CD4-positive, alpha-beta T cell treated with Interferon gamma for 1 hour (primary cell): ENCODE results near the gene URB1.
"Not testable (repeated sequence)": the region's sequence is repeated elsewhere in the genome, so short reads cannot be mapped to it uniquely, and the experiment has no call there.

Source experiments
- DNase-seq: peaks from one replicate; pipeline ENCODE4 v3.0.0-alpha.2; 2020

URB1 gene

GRCh38 chr21:32281531-32281930, 111.3 kb downstream of the URB1 start:
- DNase-seq = no peak

- no peak for DNase-seq
These were observed 113.5 kb downstream of the URB1 start for GRCh38 chr21:32279377-32279680.

GRCh38 chr21:32278518-32279376, 114.1 kb downstream of the URB1 start, which contains the start of gene MIS18A:
Gene MIS18A, minus strand, starts transcription at chr21:32279049. Its CDS starts 35 bp downstream, at chr21:32279014.
- peak; percentile 96 for DNase-seq

DNA sequence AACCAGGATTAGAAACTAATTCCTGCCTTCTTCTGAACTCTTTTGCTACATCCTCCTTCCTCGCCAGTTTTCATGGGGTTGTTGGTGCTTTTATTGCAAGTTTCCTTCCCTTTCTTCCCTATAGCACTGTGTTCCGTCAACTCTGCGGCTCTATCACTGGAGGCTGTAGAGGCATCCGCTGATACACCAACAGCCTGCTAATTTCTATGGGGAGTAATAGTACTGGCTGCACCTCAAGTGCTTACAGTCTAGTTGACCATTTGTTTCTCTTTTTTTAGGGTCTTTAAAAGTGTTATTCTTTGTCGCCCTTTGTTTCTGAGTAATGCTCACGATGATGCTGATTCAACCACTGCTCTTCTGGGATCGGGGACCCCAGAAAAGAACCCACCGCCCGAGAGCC, 114.7 kb downstream of the URB1 start:
- DNase-seq = no peak

DNA sequence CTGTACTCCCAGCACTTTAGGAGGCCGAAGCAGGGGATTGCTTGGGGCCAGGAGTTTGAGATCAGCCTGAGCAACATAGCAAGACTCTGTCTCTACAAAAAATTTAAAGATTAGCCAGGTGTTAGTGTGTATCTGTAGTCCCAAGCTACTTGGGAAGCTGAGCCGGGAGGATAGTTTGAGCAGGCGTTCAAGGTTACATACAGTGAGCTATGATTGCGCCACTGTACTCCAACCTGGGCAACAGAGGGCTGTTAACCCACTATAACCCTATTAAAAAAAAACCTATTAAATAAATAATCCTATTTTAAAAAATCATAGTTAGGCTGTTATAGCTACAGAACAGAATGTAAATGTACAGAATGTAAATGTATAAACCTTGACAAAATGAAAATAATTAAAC, 116.1 kb downstream of the URB1 start:
- DNase-seq = no peak

- no peak for DNase-seq
These were observed 122.1 kb downstream of the URB1 start for GRCh38 chr21:32270748-32271147.

GRCh38 chr21:32265321-32265720, 127.5 kb downstream of the URB1 start:
- DNase-seq = not testable (repeated sequence)

GRCh38 chr21:32261929-32262328, 130.9 kb downstream of the URB1 start:
- no peak for DNase-seq
